MCF 10A (cell line): Measurements from ENCODE around the gene SNAI1. TPM values are rescaled to one million over a fixed set of nuclear protein-coding genes. Genes with fewer than 3 reads are reported as not detected.
A peak's percentile ranks its signal among the peaks of the same experiment; 100 is the strongest.

ENCODE experiments used
- BruUV-seq: library from RNA; stranded (reverse); fragments of 400-500 nt; replicated peaks from 2 replicates; lab custom pipeline; 2021; lab: Mats Ljungman, UMichigan
- CTCF ChIA-PET: fragments of 300-600 bp; sonication (Branson Sonifier 250); formaldehyde crosslinking; extraction: SDS; loops from one replicate; lab custom pipeline; 2021; ENCODE audit warnings: antibody characterized with exemption, inconsistent platforms; lab: Yijun Ruan, JAX
- POLR2A ChIA-PET: fragments of 300-600, 350-650 bp; sonication (Branson Sonifier 250); formaldehyde crosslinking; extraction: SDS; loops from one replicate; lab custom pipeline; 2020; ENCODE audit warnings: antibody characterized with exemption, inconsistent platforms; lab: Yijun Ruan, JAX
- DNase-seq: peaks from one replicate; pipeline ENCODE4 v3.0.0-alpha.2; 2018; ENCODE audit not compliant: unreplicated experiment
- H3K27ac Mint-ChIP-seq: one replicate; pipeline ENCODE4 v1.8.0; 2022; ENCODE audit warnings: mild to moderate bottlenecking, low read depth, mixed read lengths; ENCODE audit not compliant: unreplicated experiment
- H3K27me3 Mint-ChIP-seq: one replicate; pipeline ENCODE4 v1.8.0; 2022; ENCODE audit warnings: mixed read lengths; ENCODE audit not compliant: insufficient read depth, unreplicated experiment
- H3K36me3 Mint-ChIP-seq: one replicate; pipeline ENCODE4 v1.8.0; 2022; ENCODE audit warnings: mild to moderate bottlenecking, moderate library complexity, mixed read lengths; ENCODE audit not compliant: insufficient read depth, unreplicated experiment
- H3K4me1 Mint-ChIP-seq: one replicate; pipeline ENCODE4 v1.8.0; 2022; ENCODE audit warnings: mixed read lengths; ENCODE audit not compliant: insufficient read depth, unreplicated experiment
- H3K4me3 Mint-ChIP-seq: one replicate; pipeline ENCODE4 v1.8.0; 2022; ENCODE audit warnings: mild to moderate bottlenecking, moderate library complexity, mixed read lengths; ENCODE audit not compliant: unreplicated experiment
- H3K9me3 Mint-ChIP-seq: one replicate; pipeline ENCODE4 v1.8.0; 2022; ENCODE audit warnings: mixed read lengths; ENCODE audit not compliant: unreplicated experiment
- CTCF ChIP-seq: fragments of 200-600 bp; IDR thresholded peaks from one replicate; pipeline ENCODE4 v1.8.0; 2022; ENCODE audit warnings: antibody characterized with exemption, mild to moderate bottlenecking; ENCODE audit not compliant: unreplicated experiment
- intact Hi-C: fragments of 100-400 bp; cut with micrococcal nuclease; formaldehyde crosslinking; loops from 2 replicates; pipeline ENCODE4 v1.14.1; 2022
- total RNA-seq: library from RNA; stranded (reverse); gene quantifications from 2 replicates; pipeline ENCODE4 v1.2.3, GENCODE V29; 2022

The SNAI1 gene
- total RNA-seq, 1 experiment from 2014 or later: 0.23 TPM

- Mint-ChIP-seq H3K4me1 (peaks cover 6% of the 10 kb centered on the region), H3K27me3 (no peaks in the 10 kb centered on the region), H3K4me3 (no peak overlapping the region), H3K27ac (no peak overlapping the region), H3K9me3 (no peaks in the 10 kb centered on the region), H3K36me3 (no peaks in the 10 kb centered on the region)
- TF ChIP-seq CTCF: no peak
- ChIA-PET CTCF (interaction anchor here (0.9 to 2.8 kb wide), 4 partner anchors 9 to 67 kb away, joined by 3 to 16 read pairs (median 3); no protein-coding TSS in a partner anchor), POLR2A (interaction anchor here (0.6 to 2.4 kb wide), 3 partner anchors 9 to 134 kb away, joined by 3 to 5 read pairs (median 3); no protein-coding TSS in a partner anchor)
- intact Hi-C loops: no loop called here
- DNase-seq: peak; percentile 52
- no TSS peak for BruUV-seq
Measured at GRCh38 chr20:50004229-50004628, 21.4 kb downstream of the SNAI1 start.

DNA sequence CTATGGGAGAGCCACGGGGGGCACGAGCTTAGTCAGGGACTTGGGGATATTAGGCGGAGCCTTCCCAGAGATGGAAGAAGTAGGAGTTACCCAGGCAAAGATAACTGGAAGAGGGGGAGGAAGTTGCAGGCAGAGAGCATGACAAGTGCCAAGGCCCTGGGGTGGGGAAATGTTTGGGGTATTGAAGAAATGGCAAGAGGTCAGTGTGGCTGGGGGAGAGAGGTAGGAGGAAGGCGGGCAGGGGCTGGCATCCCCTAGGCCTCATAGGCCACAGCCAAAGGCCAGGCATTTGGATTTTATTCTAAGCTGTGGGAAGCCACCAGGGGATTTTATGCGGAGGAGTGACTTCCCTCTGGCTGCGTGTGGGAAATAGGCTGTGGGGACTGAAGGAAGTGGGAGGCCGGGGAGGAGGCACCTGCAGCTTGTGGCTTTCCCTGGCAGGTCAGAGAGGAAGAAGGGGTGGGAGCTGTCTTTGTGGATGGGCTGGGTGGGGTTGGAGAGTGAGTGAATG lies 22.7 kb downstream of the SNAI1 start:
- Mint-ChIP-seq H3K4me1 (peaks cover 6% of the 10 kb centered on the region), H3K4me3 (no peak overlapping the region), H3K9me3 (no peaks in the 10 kb centered on the region), H3K36me3 (no peaks in the 10 kb centered on the region), H3K27me3 (no peaks in the 10 kb centered on the region), H3K27ac (no peak overlapping the region)
- intact Hi-C loops: no loop called here
- no peak for TF ChIP-seq CTCF
- ChIA-PET CTCF (interaction anchor here (0.6 to 3.5 kb wide), 2 partner anchors 26 to 415 kb away, joined by 3 to 14 read pairs; no protein-coding TSS in a partner anchor), POLR2A (interaction anchor here (0.9 kb wide), 1 partner anchor 356 kb away, joined by 4 read pairs; no protein-coding TSS in a partner anchor)
- BruUV-seq: no TSS peak
- no peak for DNase-seq

- no peak for TF ChIP-seq CTCF
- ChIA-PET CTCF (interaction anchor here (0.6 to 3.5 kb wide), 4 partner anchors 9 to 73 kb away, joined by 3 to 23 read pairs (median 8); no protein-coding TSS in a partner anchor), POLR2A (interaction anchor here (0.7 kb wide), 1 partner anchor 794 kb away, joined by 3 read pairs; no protein-coding TSS in a partner anchor)
- no peak overlapping the region for H3K27ac Mint-ChIP-seq
- H3K4me3 Mint-ChIP-seq: no peak overlapping the region
- H3K36me3 Mint-ChIP-seq: no peaks in the 10 kb centered on the region
- H3K4me1 Mint-ChIP-seq: peaks cover 6% of the 10 kb centered on the region
- no TSS peak for BruUV-seq
- no peak for DNase-seq
- H3K9me3 Mint-ChIP-seq: no peaks in the 10 kb centered on the region
- no peaks in the 10 kb centered on the region for H3K27me3 Mint-ChIP-seq
- intact Hi-C loops: no loop called here
Measured at GRCh38 chr20:50007369-50007768, 24.6 kb downstream of the SNAI1 start.

DNA sequence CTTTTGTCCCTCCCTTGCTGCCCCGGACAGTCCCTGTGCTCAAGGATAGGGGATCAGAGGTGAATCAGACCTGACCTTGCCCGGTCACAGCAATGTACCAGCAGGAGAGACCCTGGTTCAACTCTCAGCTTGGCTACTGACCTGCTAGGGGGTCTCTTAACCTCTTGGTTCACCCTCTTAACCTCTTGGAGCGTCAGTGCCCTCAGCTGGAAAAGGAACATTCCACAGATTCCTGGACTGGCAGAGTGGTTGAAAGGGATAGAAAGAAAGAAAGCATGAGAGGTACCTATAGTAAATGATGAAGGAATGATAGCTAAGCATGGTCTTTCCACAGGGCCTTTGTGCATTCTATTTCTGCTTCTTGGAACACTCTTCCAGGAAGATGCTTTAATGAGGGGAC lies 25.2 kb downstream of the SNAI1 start:
- Mint-ChIP-seq H3K9me3 (no peaks in the 10 kb centered on the region), H3K36me3 (no peaks in the 10 kb centered on the region), H3K4me1 (peaks cover 5% of the 10 kb centered on the region), H3K4me3 (no peak overlapping the region), H3K27ac (no peak overlapping the region), H3K27me3 (no peaks in the 10 kb centered on the region)
- no peak for TF ChIP-seq CTCF
- DNase-seq: no peak
- POLR2A ChIA-PET: no interaction called here
- CTCF ChIA-PET: interaction anchor here (0.7 to 3.5 kb wide), 4 partner anchors 9 to 619 kb away, joined by 3 to 23 read pairs (median 9); no protein-coding TSS in a partner anchor
- intact Hi-C loops: no loop called here
- no TSS peak for BruUV-seq
